ENCODE measurements around the gene FPR3. TPM values are rescaled to one million over a fixed set of nuclear protein-coding genes. Genes with fewer than 3 reads are reported as not detected.

FPR3 gene
- not detected in 2 replicates for total RNA-seq

GRCh38 chr19:51794885-51795490, at the start of gene FPR3:
TSS of gene FPR3 (plus strand) at chr19:51795157. CDS start at chr19:51823749, 28,592 bp downstream.

GRCh38 chr19:51751655-51752054, 43.3 kb upstream of the FPR3 start, which contains the start of gene FPR1:
TSS of gene FPR1 (minus strand) at chr19:51751878. CDS start at chr19:51746994, 4,884 bp downstream.

GRCh38 chr19:51760697-51761356, 34.1 kb upstream of the FPR3 start, which contains the start of gene FPR2:
TSS of gene FPR2 (plus strand) at chr19:51761180. CDS start at chr19:51768659, 7,479 bp downstream.

Other genes with a start within 250 kb of the FPR3 start
- 0.19 and 1.4 TPM in 2 replicates for gene ZNF175, start 223.9 kb upstream of the FPR3 start, total RNA-seq
- gene SIGLEC5, start 164.8 kb upstream of the FPR3 start, total RNA-seq: not detected in 2 replicates
- gene SIGLEC14, start 148.3 kb upstream of the FPR3 start, total RNA-seq: not detected in 2 replicates
- 2.6 and 5.9 TPM in 2 replicates for gene SPACA6, start 101.8 kb upstream of the FPR3 start, total RNA-seq
- gene HAS1, start 71.2 kb upstream of the FPR3 start, total RNA-seq: 0.42 and 0.65 TPM in 2 replicates
- not detected in 2 replicates for gene FPR1, start 43.3 kb upstream of the FPR3 start, total RNA-seq
- not detected in 2 replicates for gene FPR2, start 34.0 kb upstream of the FPR3 start, total RNA-seq
- 2.5 and 5.0 TPM in 2 replicates for gene ZNF577, start 92.8 kb downstream of the FPR3 start, total RNA-seq
- gene ZNF649, start 109.9 kb downstream of the FPR3 start, total RNA-seq: 4.6 and 7.0 TPM in 2 replicates
- 3.1 and 9.8 TPM in 2 replicates for gene ZNF613, start 132.3 kb downstream of the FPR3 start, total RNA-seq
- 0.98 and 2.4 TPM in 2 replicates for gene ZNF350, start 191.7 kb downstream of the FPR3 start, total RNA-seq
- gene ZNF615, start 213.1 kb downstream of the FPR3 start, total RNA-seq: 3.3 and 5.6 TPM in 2 replicates
- gene ZNF614, start 233.2 kb downstream of the FPR3 start, total RNA-seq: 7.2 and 7.9 TPM in 2 replicates

Measured in airway epithelial cell (primary cell).